Panc1 (cell line): Measurements from ENCODE around the gene ADGRG3.

Source experiments
- CTCF ChIP-seq: fragments of 450-650 bp; IDR thresholded peaks from 2 replicates; pipeline ENCODE4 v1.5.1; 2017; ENCODE audit warnings: mild to moderate bottlenecking
- POLR2AphosphoS5 ChIP-seq: IDR thresholded peaks from 2 replicates; pipeline ENCODE4 v1.6.1; 2012; ENCODE audit warnings: mild to moderate bottlenecking, low read depth, low read length, moderate library complexity
- SIN3A ChIP-seq: IDR thresholded peaks from 2 replicates; pipeline ENCODE4 v1.6.1; 2012; ENCODE audit warnings: low read depth, mild to moderate bottlenecking, low read length, moderate library complexity, borderline replicate concordance; ENCODE audit not compliant: insufficient read depth

- no peak for TF ChIP-seq CTCF
- no peak for TF ChIP-seq POLR2AphosphoS5
- TF ChIP-seq SIN3A = no peak
Measured at GRCh38 chr16:57728336-57729181, 60.5 kb downstream of the ADGRG3 start.
